Activated CD8-positive, alpha-beta T cell treated with anti-CD3 and anti-CD28 coated beads for 36 hours (primary cell): Measurements from ENCODE around the gene DHX58. TPM values are rescaled to one million over a fixed set of nuclear protein-coding genes. Genes with fewer than 3 reads are reported as not detected.

Experiments
- ATAC-seq: fragments of 200-7000 bp; cut with Tn5 transposase; one replicate; pipeline ENCODE4 v1.10.0; 2021; ENCODE audit warnings: mild to moderate bottlenecking, moderate library complexity
- CTCF ChIA-PET: fragments of 350-600 bp; sonication (Branson Sonifier 250); formaldehyde crosslinking; loops from one replicate; lab custom pipeline; 2021; ENCODE audit warnings: antibody characterized with exemption; lab: Charles Lee
- POLR2A ChIA-PET: fragments of 350-600 bp; sonication (Branson Sonifier 250); formaldehyde crosslinking; loops from one replicate; lab custom pipeline; 2021; ENCODE audit warnings: antibody characterized with exemption; lab: Charles Lee
- DNase-seq: peaks from one replicate; pipeline ENCODE4 v3.0.0-alpha.2; 2020
- H3K27ac Mint-ChIP-seq: one replicate; pipeline ENCODE4 v1.8.0; 2021; ENCODE audit warnings: mild to moderate bottlenecking, mixed read lengths
- H3K27me3 Mint-ChIP-seq: one replicate; pipeline ENCODE4 v1.8.0; 2021; ENCODE audit warnings: mixed read lengths
- H3K36me3 Mint-ChIP-seq: one replicate; pipeline ENCODE4 v1.8.0; 2021; ENCODE audit warnings: low read depth, mixed read lengths
- H3K4me1 Mint-ChIP-seq: one replicate; pipeline ENCODE4 v1.8.0; 2021; ENCODE audit warnings: low read depth, mixed read lengths
- H3K4me3 Mint-ChIP-seq: one replicate; pipeline ENCODE4 v1.8.0; 2021; ENCODE audit warnings: mild to moderate bottlenecking, moderate library complexity, mixed read lengths
- H3K9me3 Mint-ChIP-seq: one replicate; pipeline ENCODE4 v1.8.0; 2021; ENCODE audit warnings: mixed read lengths
- intact Hi-C: fragments of 100-400 bp; cut with micrococcal nuclease; formaldehyde crosslinking; loops from one replicate; pipeline ENCODE4 v1.10.0; 2022
- total RNA-seq, 2 experiments: library from RNA; stranded (reverse); gene quantifications; one replicate each; pipeline ENCODE4 v1.2.3, GENCODE V29; 2021
- TF ChIP-seq, protein P1 (sequence below): fragments of 200-600 bp; IDR thresholded peaks from one replicate; pipeline ENCODE4 v1.8.0; 2022; ENCODE audit warnings: antibody characterized with exemption, mild to moderate bottlenecking

Gene DHX58
- total RNA-seq, 2 experiments from 2014 or later, result 31.7 to 36.2 TPM

DNA sequence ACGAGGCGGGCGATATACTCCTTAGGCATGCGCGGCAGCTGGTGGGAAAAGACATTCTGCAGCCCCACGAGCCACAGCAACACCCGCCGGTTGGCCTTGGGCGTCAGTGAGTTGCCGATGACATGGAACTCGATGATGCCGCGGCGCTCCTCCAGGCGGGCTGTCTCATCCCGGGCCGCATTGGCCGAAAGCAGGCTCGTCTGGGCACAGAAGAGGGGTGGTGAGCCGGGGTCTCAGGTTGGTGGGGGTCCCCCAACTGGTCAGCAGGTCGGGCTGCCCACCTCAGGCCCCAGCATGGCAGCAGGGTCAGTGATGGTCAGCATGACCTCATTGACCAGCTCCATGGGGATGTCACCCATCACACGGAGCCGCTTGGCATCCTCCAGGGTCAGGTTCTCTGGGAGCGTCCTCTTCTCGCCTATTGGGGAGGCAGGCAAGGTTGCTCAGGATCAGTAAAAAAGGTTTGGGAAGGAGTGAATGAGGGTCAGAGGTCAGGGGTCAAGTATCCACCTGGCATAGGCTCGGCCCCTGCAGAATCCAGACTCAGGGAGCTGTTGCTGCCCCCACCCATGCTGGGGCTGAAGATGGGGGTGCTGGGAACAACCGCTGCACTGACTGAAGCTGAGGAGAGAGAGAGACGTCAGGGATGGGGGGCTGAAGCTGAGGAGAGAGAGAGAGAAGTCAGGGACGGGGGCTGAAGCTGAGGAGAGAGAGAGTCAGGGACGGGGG, 5.0 kb upstream of the DHX58 start:
- H3K36me3 Mint-ChIP-seq, result peaks cover 50% of the 10 kb centered on the region
- no peaks in the 10 kb centered on the region for H3K9me3 Mint-ChIP-seq
- DNase-seq (no peak), ATAC-seq (no peak)
- TF ChIP-seq, protein P1, sequence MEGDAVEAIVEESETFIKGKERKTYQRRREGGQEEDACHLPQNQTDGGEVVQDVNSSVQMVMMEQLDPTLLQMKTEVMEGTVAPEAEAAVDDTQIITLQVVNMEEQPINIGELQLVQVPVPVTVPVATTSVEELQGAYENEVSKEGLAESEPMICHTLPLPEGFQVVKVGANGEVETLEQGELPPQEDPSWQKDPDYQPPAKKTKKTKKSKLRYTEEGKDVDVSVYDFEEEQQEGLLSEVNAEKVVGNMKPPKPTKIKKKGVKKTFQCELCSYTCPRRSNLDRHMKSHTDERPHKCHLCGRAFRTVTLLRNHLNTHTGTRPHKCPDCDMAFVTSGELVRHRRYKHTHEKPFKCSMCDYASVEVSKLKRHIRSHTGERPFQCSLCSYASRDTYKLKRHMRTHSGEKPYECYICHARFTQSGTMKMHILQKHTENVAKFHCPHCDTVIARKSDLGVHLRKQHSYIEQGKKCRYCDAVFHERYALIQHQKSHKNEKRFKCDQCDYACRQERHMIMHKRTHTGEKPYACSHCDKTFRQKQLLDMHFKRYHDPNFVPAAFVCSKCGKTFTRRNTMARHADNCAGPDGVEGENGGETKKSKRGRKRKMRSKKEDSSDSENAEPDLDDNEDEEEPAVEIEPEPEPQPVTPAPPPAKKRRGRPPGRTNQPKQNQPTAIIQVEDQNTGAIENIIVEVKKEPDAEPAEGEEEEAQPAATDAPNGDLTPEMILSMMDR, result no peak
- peaks cover 34% of the 10 kb centered on the region for H3K4me1 Mint-ChIP-seq
- intact Hi-C loops, result loop anchor here (2.0 to 5.0 kb wide), 2 partner anchors 51 to 155 kb away; no protein-coding TSS in a partner anchor
- no peaks in the 10 kb centered on the region for H3K27me3 Mint-ChIP-seq
- ChIA-PET CTCF (interaction anchor here (0.7 to 14.3 kb wide), 20 partner anchors 11 to 187 kb away, joined by 3 to 110 read pairs (median 4); partner anchors contain the start of genes DNAJC7, KCNH4, NKIRAS2 and ODAD4), POLR2A (interaction anchor here (0.7 to 1.8 kb wide), 4 partner anchors 9 to 52 kb away, joined by 3 to 4 read pairs (median 3); no protein-coding TSS in a partner anchor)
- H3K27ac Mint-ChIP-seq, result no peak overlapping the region
- no peak overlapping the region for H3K4me3 Mint-ChIP-seq

DNA sequence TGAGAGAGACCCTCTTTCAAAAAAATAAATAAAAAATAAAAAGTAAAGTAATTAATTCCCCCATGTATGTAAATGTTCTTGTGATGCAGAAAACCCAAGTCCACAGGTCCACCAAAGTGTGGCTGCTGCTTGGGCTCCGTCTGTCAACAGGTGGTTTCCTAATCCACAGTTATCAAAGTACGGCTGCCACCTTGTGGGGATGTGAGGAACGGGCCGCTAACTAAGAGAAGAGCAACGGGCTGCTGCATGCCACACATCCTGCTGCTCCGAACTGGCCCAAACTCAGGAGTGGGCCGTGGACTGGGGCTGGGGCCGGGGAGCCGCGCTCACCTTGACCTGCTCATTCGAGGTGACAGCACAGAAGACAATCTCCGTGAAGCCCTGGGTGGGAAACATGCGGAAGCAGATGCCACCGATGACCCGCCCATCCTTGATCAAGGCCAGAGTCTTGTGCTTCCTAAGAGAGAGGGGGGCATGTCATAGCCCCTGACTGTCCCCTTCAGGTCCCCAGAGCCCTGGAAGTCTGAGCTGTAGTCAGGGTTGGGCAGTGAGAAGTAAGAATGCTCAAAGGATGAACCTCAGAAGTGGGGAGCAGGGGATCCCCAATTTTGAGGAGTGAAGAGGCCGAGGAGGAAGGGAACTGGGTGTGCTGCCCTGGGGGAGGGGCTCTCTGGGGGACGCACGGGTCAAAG, 4.3 kb upstream of the DHX58 start:
- peak; percentile 93 for DNase-seq
- ATAC-seq, result peak; percentile 35
- intact Hi-C loops, result loop anchor here (2.0 to 5.0 kb wide), 2 partner anchors 50 to 155 kb away; no protein-coding TSS in a partner anchor
- Mint-ChIP-seq H3K36me3 (peaks cover 50% of the 10 kb centered on the region), H3K27ac (no peak overlapping the region), H3K9me3 (no peaks in the 10 kb centered on the region), H3K4me3 (no peak overlapping the region), H3K4me1 (peaks cover 36% of the 10 kb centered on the region), H3K27me3 (no peaks in the 10 kb centered on the region)
- ChIA-PET CTCF (interaction anchor here (1.0 to 14.3 kb wide), 12 partner anchors 10 to 186 kb away, joined by 3 to 110 read pairs (median 4); partner anchors contain the start of genes DNAJC7, NKIRAS2 and ODAD4), POLR2A (interaction anchor here (1.7 kb wide), 1 partner anchor 40 kb away, joined by 3 read pairs; no protein-coding TSS in a partner anchor)
- TF ChIP-seq, protein P1, result peak; percentile 90

DNA sequence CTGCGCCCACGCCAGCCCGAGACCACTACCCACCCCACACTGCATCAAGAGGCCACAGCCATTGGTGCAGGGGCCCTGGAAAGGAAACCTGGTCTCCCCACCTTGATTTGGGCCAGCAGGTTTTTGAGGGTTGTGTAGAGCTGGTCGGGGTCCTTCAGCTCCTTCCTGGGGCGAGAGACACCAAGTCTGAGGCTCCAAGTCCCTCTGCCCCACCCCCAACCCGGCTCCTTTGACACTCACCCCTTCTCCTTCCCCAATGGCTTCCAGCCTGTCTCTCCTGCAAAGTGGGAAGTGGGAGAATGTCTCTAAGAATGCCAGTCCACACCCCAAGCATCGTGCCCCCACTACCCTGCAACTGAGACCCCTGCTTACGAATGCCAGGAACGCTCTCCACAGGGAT, 1.6 kb upstream of the DHX58 start:
- ATAC-seq, result no peak
- POLR2A ChIA-PET, result interaction anchor here (1.0 to 4.1 kb wide), 7 partner anchors 9 to 148 kb away, joined by 3 to 36 read pairs (median 7); partner anchors contain the start of genes CNP, DNAJC7, NKIRAS2 and ZNF385C
- Mint-ChIP-seq H3K4me1 (peaks cover 30% of the 10 kb centered on the region), H3K36me3 (peaks cover 44% of the 10 kb centered on the region), H3K27ac (peak overlapping the region; percentile 72), H3K9me3 (no peaks in the 10 kb centered on the region), H3K27me3 (no peaks in the 10 kb centered on the region), H3K4me3 (no peak overlapping the region)
- DNase-seq, result no peak
- CTCF ChIA-PET, result interaction anchor here (1.0 to 14.3 kb wide), 9 partner anchors 16 to 292 kb away, joined by 3 to 110 read pairs (median 4); partner anchors contain the start of genes CNP, DNAJC7 and NKIRAS2
- intact Hi-C loops, result loop anchor here (5.0 kb wide), 1 partner anchor 92 kb away; the partner anchor contains the start of gene NKIRAS2
- TF ChIP-seq, protein P1, result no peak

DNA sequence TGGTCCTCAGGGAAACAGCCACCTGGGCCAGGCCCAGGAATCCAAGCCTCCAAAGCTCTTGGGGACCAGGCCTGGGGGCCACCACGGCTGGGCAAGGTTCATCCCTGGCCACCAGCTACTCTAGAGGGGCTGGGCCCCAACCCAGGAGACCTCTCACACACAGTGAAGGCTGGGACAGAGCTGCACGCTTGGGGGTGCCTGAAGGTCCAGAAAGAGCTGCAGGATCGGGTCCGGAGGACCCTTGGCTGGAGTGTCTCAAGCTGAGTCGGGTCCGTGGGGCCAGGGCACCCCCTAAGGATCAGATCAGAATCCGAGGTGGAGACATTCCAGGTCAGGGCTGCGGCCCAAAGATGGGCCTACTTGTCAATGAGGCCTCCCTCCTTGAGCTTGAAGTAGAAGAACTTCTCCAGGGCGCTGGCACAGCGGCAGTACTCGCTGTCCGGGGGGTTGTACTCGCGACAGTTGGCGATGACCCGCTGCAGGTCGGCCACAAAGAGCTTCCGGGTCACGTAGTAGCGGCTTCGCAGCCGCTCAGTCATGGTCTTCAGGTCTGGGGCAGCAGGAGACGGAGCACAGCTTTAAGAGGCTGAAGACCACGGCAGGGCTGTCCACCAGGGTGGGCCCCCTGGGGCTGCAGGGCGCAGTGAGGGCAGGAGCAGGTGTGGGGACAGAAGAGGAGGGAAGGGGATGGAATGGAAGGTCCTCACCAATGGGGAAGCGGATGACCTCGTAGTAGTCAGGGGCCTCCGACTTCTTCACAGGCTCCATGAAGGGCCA, 967 bp upstream of the DHX58 start:
- ATAC-seq, result no peak
- no peak overlapping the region for H3K4me3 Mint-ChIP-seq

More for the DNA sequence above, 967 bp upstream of the DHX58 start:
- no peaks in the 10 kb centered on the region for H3K27me3 Mint-ChIP-seq
- H3K4me1 Mint-ChIP-seq, result peaks cover 24% of the 10 kb centered on the region
- H3K27ac Mint-ChIP-seq, result peak overlapping the region; percentile 92
- CTCF ChIA-PET, result interaction anchor here (0.6 to 14.3 kb wide), 14 partner anchors 15 to 293 kb away, joined by 3 to 110 read pairs (median 4); partner anchors contain the start of genes CNP, DNAJC7, NKIRAS2 and ZNF385C
- TF ChIP-seq, protein P1, result no peak
- intact Hi-C loops, result loop anchor here (5.0 kb wide), 1 partner anchor 91 kb away; the partner anchor contains the start of gene NKIRAS2
- peaks cover 38% of the 10 kb centered on the region for H3K36me3 Mint-ChIP-seq
- POLR2A ChIA-PET, result interaction anchor here (1.0 to 4.1 kb wide), 12 partner anchors 8 to 147 kb away, joined by 3 to 36 read pairs (median 5); partner anchors contain the start of genes CNP, DNAJC7, HSPB9 and NKIRAS2
- DNase-seq, result no peak
- no peaks in the 10 kb centered on the region for H3K9me3 Mint-ChIP-seq
